GM12892 (cell line): ENCODE measurements around the gene MSH2.

Experiments used
- POLR2A ChIP-seq: IDR thresholded peaks from 2 replicates; pipeline ENCODE4 v1.6.1; 2011; ENCODE audit warnings: low read depth, low read length, control low read depth
- POLR2AphosphoS5 ChIP-seq: IDR thresholded peaks from 2 replicates; pipeline ENCODE4 v1.6.1; 2011; ENCODE audit warnings: low read depth, low read length, control low read depth
- TAF1 ChIP-seq: IDR thresholded peaks from 2 replicates; pipeline ENCODE4 v1.6.1; 2011; ENCODE audit warnings: low read depth, mild to moderate bottlenecking, control low read depth, low read length, borderline replicate concordance

GRCh38 chr2:47506436-47506835 is 103.5 kb downstream of the MSH2 start:
- TF ChIP-seq POLR2A (no peak), TAF1 (no peak), POLR2AphosphoS5 (no peak)
